Activated naive CD4-positive, alpha-beta T cell treated with Interleukin-2 at 50 U/mL for 16 hours (primary cell): ENCODE results near the gene PPP1R15B.

Experiments
- DNase-seq: peaks from one replicate; pipeline ENCODE4 v3.0.0-alpha.2; 2020

The PPP1R15B gene

GRCh38 chr1:204420039-204421004 is 8.7 kb upstream of the PPP1R15B start:
- no peak for DNase-seq

DNA sequence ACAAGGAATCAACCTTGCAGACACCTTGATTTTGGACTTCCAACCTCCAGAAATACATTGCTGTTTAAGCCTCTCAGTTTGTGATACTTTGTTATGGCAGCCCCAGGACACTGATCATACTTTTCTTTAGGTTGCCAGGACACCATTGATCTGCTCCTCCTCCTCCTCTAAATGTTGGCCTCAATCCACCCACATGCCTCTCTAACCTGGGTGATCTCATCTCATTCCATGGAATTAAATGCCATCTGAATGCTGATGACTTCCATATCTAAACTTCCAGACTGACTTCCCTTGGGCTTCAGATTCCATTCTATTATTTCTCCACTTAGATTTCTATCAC is 7.4 kb upstream of the PPP1R15B start:
- no peak for DNase-seq

- no peak for DNase-seq
Measured at GRCh38 chr1:204418174-204419063, 6.8 kb upstream of the PPP1R15B start.

GRCh38 chr1:204417074-204417997 is 5.7 kb upstream of the PPP1R15B start:
- peak; percentile 48 for DNase-seq

DNA sequence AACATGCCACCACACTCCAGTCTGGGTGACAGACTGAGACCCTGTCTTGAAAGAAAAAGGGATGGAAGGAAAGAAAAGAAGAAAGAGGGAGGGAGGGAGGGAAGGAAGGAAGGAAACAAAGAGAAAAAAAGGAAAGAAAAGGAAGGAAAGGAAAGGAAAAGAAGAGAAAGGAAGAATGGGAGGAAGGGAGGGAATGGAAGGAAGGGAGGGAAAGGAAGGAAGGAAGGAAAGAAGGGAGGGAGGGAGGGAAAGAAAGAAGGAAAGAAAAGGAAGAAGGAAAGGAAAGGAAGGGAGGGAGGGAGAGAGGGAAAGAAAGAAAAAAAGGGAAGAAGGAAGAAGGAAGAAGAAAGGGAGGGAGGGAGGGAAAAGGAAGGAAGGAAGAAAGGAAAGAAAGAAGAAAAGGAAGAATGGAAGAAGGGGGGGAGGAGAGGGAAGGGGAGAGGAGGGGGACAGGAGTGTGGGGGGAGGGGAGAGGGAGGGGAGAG is 5.0 kb upstream of the PPP1R15B start:
- no peak for DNase-seq

DNA sequence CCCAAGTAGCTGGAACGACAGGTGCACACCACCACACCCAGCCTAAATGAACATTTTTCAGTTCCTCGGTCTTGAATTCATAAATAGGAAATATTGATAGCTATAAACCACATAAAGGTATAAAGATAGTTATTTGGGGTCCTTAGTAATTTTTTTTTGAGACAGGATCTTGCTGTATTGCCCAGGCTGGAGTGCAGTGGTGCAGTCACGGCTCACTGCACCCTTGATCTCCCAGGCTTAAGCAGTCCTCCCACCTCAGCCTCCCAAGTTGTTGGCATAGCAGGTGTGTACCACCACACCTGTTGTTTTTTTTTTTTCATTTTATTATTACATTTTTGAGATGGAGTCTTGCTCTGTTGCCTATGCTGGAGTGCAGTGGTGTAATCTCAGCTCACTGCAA is 3.7 kb upstream of the PPP1R15B start:
- DNase-seq = no peak

GRCh38 chr1:204414016-204414415 is 2.4 kb upstream of the PPP1R15B start:
- DNase-seq = no peak

DNA sequence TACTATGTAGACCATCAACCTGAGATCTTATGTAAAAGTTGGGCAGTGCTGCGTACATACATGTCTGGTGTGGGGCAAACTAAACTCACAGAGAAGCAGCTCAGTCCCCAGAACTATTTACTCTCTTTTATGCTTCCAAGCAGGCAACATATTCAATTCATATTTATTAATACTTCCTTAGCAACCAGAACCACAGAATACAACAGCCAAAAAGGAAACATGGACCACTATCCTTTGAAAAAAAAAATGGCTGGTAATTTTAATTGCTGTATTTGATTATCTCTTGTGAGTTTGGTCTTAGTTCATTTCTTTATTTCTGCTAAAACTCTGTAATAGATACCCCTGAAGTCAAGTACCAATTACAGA is 1.5 kb upstream of the PPP1R15B start:
- DNase-seq = no peak

DNA sequence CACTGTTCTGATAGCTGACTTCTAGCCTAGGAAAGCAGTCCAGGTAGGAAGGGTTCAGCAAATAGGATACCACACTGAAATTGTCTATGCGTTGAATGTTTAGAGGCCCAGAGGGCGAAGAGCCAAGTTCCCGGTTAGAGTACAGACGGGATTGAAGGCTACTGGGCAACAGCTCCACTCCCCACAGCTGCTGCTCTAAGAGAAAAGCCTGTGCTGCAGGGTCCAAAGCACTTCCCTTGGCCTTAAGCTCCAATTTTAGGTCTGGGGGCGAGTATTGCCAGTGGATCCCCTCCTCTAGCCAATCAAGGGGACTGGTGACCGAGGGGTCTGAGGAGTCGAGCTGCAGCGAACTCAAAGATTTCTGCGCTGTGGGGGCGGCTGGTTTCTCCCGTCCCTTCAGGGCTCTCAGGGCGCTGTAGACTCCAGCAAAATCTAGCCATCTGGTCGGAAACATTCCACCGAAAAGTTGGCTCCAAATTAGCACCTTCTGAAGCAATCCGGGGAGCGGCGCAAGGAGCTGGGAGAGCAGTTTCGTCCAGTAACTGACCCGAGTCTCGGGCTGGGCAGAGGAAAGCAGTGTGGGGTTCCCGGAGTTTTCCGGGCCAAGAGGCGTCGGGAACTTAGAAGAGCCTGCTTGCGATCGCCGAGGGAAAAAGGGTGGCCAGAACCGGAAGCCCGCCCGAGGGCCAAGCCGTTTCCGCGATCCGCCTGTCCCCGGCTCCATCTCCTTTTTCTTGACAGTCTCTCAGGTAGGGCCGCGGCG is 748 bp downstream of the PPP1R15B start:
- peak; percentile 46 for DNase-seq

- no peak for DNase-seq
Measured at GRCh38 chr1:204409836-204410687, 1.6 kb downstream of the PPP1R15B start.

- DNase-seq = no peak
Measured at GRCh38 chr1:204409123-204409522, 2.5 kb downstream of the PPP1R15B start.

- no peak for DNase-seq
Measured at GRCh38 chr1:204408602-204409001, 3.0 kb downstream of the PPP1R15B start.

GRCh38 chr1:204408074-204408507 is 3.5 kb downstream of the PPP1R15B start:
- peak; percentile 30 for DNase-seq

GRCh38 chr1:204407295-204407971 is 4.2 kb downstream of the PPP1R15B start:
- no peak for DNase-seq

- DNase-seq = no peak
Measured at GRCh38 chr1:204406621-204407020, 5.0 kb downstream of the PPP1R15B start.

GRCh38 chr1:204405988-204406387 is 5.6 kb downstream of the PPP1R15B start:
- no peak for DNase-seq

DNA sequence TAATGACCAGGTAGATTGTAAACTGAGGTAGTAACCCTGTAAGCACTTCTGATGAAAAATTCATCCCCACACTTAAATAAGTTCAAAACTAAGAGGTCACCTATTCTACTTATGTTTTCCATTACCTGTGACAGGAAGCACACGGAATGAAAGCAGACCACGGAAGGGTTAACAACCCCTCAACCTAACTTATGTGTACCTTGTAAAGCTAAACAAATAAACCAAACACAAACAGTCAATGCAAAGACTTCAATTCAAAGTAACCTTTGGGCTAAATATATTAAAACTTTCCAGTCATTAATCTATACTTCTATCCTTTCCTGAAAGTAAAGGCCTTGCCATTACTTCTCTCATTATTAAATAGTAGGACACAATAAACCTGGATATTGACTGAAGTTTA is 7.0 kb downstream of the PPP1R15B start:
- no peak for DNase-seq

- DNase-seq = no peak
Measured at GRCh38 chr1:204402391-204402790, 9.2 kb downstream of the PPP1R15B start.

DNA sequence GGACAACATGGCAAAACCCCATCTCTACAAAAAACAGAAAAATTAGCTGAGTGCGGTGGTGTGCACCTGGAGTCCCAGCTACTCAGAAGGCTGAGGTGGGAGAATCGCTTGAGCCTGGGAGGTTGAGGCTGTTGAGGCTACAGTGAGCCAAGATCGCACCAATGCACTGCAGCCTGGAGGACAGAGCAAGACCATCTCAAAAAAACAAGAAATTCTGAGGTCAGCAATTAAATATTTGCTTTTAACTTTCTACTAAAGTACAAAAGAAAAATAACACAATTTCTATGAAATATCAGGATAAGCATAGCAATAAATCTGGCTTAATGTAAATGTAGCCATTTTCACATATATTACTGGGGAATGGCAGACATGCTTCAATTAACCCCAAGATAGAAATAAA is 9.9 kb downstream of the PPP1R15B start:
- no peak for DNase-seq

GRCh38 chr1:204400882-204401510 is 10.6 kb downstream of the PPP1R15B start:
- no peak for DNase-seq
